ENCODE measurements around the gene TBPL1.

DNA sequence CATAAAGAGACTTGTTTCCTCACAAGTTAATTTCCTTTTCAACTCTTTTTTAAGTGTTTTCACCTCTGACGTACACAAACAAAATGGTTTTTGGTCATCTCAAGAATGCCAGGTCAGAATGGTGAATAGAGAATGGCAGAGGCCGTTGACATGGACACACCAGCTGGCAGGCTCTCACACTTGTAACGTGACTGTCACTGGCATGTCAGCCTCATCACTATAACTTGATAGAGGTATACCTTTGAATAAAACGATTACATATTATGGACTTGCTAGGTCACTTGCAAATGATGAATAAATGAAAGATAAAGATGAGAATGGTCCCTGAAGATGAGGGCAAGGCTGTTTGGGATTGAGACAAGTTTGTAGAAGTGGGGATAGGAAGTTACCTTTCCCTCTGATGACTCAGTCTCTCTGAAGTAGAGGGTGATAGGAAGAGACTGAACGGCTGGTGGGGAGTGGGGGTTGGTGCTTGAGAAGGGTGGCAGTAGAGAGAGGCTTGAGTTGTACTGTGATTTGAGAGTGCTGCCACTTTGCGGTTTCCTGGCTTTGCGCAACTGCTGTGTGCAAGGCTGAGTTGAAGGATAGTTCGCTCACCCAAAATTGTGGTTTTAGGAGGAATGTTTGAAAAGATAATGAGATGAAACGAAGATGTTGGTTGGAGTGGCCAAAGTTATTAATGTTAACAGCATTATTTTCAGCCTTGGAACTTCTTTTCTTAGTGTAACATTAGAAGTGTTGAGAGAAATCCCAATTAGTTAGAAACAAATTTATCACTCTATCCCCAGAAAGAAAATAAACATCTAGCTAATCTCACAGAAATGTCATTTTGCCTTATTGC, 30.3 kb downstream of the TBPL1 start:
- TF ChIP-seq, protein P1, sequence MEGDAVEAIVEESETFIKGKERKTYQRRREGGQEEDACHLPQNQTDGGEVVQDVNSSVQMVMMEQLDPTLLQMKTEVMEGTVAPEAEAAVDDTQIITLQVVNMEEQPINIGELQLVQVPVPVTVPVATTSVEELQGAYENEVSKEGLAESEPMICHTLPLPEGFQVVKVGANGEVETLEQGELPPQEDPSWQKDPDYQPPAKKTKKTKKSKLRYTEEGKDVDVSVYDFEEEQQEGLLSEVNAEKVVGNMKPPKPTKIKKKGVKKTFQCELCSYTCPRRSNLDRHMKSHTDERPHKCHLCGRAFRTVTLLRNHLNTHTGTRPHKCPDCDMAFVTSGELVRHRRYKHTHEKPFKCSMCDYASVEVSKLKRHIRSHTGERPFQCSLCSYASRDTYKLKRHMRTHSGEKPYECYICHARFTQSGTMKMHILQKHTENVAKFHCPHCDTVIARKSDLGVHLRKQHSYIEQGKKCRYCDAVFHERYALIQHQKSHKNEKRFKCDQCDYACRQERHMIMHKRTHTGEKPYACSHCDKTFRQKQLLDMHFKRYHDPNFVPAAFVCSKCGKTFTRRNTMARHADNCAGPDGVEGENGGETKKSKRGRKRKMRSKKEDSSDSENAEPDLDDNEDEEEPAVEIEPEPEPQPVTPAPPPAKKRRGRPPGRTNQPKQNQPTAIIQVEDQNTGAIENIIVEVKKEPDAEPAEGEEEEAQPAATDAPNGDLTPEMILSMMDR (IDR thresholded peaks at IDR 0.05; ENCODE audit: low read depth, low read length, missing input control): no peak
- no peak for TF ChIP-seq TAF1 (conservative IDR thresholded peaks at IDR 0.05)
- TF ChIP-seq REST (IDR thresholded peaks at IDR 0.05): no peak
- no peak for TF ChIP-seq NR2F2 (IDR thresholded peaks at IDR 0.05)
- TF ChIP-seq JUND (IDR thresholded peaks at IDR 0.05): no peak
- no peak for TF ChIP-seq EGR1 (IDR thresholded peaks at IDR 0.05; ENCODE audit: low read depth in 2 of 2)
- TF ChIP-seq FOXA1 (IDR thresholded peaks at IDR 0.05): no peak
- TF ChIP-seq, protein P2, sequence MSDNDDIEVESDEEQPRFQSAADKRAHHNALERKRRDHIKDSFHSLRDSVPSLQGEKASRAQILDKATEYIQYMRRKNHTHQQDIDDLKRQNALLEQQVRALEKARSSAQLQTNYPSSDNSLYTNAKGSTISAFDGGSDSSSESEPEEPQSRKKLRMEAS (IDR thresholded peaks at IDR 0.05): no peak
- TF ChIP-seq, protein P3, sequence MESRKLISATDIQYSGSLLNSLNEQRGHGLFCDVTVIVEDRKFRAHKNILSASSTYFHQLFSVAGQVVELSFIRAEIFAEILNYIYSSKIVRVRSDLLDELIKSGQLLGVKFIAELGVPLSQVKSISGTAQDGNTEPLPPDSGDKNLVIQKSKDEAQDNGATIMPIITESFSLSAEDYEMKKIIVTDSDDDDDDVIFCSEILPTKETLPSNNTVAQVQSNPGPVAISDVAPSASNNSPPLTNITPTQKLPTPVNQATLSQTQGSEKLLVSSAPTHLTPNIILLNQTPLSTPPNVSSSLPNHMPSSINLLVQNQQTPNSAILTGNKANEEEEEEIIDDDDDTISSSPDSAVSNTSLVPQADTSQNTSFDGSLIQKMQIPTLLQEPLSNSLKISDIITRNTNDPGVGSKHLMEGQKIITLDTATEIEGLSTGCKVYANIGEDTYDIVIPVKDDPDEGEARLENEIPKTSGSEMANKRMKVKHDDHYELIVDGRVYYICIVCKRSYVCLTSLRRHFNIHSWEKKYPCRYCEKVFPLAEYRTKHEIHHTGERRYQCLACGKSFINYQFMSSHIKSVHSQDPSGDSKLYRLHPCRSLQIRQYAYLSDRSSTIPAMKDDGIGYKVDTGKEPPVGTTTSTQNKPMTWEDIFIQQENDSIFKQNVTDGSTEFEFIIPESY (IDR thresholded peaks at IDR 0.05): no peak
- TF ChIP-seq, protein P4, sequence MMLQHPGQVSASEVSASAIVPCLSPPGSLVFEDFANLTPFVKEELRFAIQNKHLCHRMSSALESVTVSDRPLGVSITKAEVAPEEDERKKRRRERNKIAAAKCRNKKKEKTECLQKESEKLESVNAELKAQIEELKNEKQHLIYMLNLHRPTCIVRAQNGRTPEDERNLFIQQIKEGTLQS (IDR thresholded peaks at IDR 0.05): no peak
- no peak for TF ChIP-seq SP1 (IDR thresholded peaks at IDR 0.05)

All from liver (tissue), 3 donors.